GM19025 (cell line): ENCODE measurements around the gene HS1BP3.

ENCODE experiments used
- ATAC-seq: cut with Tn5 transposase; IDR thresholded peaks from one replicate; pipeline ENCODE4 v1.9.1; 2021; ENCODE audit warnings: mild to moderate bottlenecking, low read depth, moderate library complexity; ENCODE audit not compliant: unreplicated experiment

Gene HS1BP3

GRCh38 chr2:20620696-20621365, 30.1 kb downstream of the HS1BP3 start:
- ATAC-seq: no peak

GRCh38 chr2:20620271-20620681, 30.6 kb downstream of the HS1BP3 start:
- no peak for ATAC-seq

- no peak for ATAC-seq
Measured at GRCh38 chr2:20619624-20620024, 31.3 kb downstream of the HS1BP3 start.

GRCh38 chr2:20618886-20619521, 31.9 kb downstream of the HS1BP3 start:
- ATAC-seq: no peak

DNA sequence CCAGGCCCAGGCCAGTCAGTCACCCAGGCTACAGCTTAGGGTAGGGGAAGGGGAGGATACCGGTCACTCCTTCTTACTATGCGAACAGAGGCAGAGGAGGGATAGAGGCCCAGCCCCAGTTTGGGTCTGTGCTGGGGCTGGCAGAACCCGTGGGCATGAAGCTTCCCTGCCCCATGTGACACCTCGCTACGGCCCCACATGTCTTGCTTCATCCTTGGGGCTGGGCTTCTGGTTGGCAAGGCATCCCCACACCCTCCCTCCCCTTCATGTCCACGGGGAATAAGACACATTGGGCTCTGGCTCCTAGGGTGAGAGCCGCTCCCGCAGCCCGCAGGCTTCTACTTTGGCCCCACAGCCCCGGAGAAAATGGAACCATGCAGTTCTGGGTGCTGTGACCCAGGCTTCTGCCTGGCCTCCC, 32.4 kb downstream of the HS1BP3 start:
- ATAC-seq: no peak

- no peak for ATAC-seq
Measured at GRCh38 chr2:20617892-20618467, 32.9 kb downstream of the HS1BP3 start.

DNA sequence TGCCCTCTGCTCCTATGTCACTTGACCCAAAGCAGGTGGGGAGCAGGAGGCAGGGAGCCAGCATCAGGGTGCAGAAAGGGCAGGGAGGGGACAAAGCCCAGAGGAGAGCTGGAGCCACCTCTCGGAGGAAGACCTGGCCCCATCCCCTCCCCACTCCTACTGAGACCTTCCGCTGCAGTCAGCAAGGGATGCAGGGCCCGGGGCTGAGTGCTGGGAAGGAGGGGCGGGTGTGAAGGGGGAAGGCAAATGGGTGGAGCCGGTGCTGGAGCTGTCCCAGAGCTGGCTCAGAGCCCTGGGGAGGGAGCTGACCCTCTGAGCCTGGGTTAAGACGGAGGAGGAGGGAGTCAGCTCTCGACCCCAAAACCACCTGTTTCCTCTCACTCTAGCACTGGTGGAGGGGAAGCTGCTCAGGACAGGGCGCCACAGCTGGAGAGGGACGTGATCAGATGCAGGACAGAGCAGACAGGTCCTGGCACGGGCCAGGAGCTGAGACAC, 33.8 kb downstream of the HS1BP3 start:
- no peak for ATAC-seq

DNA sequence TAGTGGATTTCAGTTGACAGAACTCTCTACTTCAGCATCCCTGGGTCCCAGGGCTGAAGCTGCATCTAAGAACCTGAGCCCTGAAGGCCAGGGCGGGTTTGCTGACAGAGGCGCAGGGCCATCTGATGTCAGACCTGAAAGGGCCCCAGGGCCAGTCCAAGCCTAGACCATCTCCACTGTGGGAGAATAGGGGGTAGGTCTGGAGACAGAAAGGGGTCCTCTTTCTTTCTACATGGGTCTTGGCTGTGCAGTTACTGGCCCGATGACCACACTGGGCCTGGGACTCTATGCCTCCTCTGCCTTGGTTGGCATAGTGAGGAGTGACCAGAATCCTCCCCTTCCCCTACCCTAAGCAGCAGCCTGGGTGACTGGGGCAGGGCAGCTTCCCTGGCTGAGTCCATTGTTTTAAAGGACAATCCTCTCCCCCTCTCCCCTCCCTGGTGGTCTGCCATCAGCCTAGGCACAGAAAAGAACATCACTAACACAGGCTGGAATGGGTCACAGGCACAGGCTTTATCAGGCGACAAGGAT, 34.5 kb downstream of the HS1BP3 start:
- ATAC-seq: no peak

- no peak for ATAC-seq
Measured at GRCh38 chr2:20615466-20616241, 35.2 kb downstream of the HS1BP3 start.

- ATAC-seq: no peak
Measured at GRCh38 chr2:20615068-20615465, 35.8 kb downstream of the HS1BP3 start.

DNA sequence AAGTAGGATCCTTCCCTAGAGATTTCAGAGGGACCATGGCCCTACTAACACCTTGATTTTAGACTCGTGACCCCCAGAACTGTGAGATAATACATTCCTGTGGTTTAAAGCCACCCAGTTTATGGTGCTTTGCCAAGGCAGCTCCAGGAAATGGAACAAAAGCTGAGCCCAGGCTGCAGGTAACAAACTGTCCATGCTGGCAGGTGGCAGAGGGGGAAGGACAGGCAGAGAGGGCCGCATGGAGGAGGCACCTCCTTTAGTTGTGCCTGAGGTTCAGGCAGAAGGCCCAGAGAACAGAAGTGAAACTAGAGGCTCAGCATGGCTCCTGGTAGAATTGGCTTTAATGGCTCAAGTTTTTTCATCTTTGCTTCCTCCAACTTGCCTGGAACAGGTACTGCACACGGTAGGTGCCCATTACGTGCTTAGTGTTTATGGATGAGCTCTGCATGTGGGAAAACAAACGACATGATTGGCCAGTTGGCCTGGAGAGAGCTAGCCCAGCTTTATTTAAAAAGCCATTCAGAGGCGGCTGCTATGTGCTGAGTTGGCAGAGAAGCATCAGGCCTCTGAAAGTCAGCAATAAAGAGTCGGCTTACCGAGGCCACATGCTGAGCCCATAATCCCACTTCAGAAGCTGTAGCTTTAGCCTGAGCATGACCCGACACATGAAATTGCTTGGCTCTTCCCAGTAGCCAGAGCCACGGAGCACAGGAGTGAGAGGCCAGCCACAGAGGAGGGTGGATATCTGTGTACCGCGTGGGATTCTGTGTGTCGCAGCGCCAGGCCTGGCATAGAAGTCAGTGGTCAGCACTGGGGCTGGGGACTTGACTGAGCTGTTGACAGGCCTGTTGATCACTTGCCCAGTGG, 36.5 kb downstream of the HS1BP3 start:
- no peak for ATAC-seq

DNA sequence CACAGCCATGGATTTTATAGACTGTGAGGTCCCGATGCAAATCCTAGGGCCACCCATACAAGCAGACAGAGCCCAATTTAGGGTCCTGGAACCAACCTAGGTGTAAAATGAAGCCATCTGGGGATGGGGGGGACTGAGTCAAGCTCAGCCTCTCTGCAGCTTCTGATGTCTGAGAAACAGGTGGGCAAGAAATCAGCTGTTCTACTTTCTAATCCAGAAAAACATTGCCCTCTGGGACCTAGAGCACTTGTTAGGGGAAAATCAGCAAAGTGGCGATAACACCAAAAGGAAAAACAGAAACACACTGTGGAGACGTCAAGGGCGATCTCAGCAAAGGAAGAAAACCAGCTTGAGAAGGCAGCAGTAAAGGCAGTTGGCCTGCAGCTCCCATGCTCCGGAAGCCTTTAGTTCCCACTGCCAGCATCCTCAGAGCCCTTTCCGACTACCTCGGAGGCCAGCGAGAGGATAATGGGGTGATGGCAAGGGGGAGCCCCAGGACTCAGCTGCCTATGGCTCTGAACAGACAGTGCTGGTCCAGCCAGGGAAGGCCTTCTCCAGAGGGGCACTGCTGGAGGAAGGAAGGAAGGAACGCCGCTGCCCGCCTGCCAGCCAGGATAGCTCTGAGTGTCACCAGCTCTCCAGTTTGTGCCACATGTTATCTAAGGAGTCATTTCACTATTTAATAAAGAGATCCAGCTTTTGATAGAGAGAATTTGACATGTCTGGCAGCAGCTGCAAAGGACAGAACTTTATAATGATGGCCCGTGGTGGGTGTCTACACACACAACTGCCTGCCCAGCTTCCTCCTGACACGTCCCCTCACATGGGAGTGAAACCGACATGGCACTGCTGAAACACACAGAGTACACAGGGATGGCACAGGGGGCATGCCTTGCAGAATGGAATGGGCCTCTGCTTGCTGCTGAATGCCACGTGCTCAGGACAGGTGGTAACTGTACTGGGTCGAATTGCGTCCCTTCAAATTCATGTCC, 37.7 kb downstream of the HS1BP3 start:
- no peak for ATAC-seq

DNA sequence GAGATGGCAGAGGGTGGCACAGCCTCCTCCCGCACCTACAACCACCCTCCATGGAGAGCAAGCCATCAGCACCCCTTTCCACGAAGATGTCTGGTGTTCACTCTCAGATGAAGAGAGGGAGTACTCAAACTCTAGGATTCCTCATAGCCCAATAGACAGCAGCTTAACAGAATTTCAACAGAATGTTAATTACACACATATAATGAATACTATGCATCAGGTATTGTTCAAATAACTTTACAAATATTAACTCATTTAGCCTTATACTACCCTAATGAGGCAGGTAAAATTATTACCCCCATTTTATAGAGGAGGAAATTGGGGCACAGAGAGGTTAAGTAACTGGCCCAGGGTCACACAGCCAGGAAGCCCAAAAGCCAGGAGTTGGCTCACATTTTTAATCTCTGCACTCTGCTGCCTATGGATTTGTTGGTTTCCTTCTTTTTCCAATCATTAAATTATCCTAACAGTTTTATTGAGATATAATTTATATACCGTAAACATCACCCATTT, 39.0 kb downstream of the HS1BP3 start:
- no peak for ATAC-seq

GRCh38 chr2:20611077-20611843, 39.6 kb downstream of the HS1BP3 start:
- no peak for ATAC-seq

GRCh38 chr2:20609995-20610357, 40.9 kb downstream of the HS1BP3 start:
- no peak for ATAC-seq

- ATAC-seq: no peak
Measured at GRCh38 chr2:20609349-20609994, 41.4 kb downstream of the HS1BP3 start.

GRCh38 chr2:20608666-20609348, 42.1 kb downstream of the HS1BP3 start:
- no peak for ATAC-seq
